GM18508 (cell line): ENCODE results near the gene CDK11A.
"Not testable (repeated sequence)": the region's sequence is repeated elsewhere in the genome, so short reads cannot be mapped to it uniquely, and the experiment has no call there.

Experiments
- ATAC-seq: cut with Tn5 transposase; IDR thresholded peaks from one replicate; pipeline ENCODE4 v1.9.1; 2021; ENCODE audit warnings: moderate number of reproducible peaks; ENCODE audit not compliant: insufficient read depth, unreplicated experiment

The CDK11A gene

GRCh38 chr1:1728308-1729005 lies 4.3 kb upstream of the CDK11A start:
- ATAC-seq, result not testable (repeated sequence)

GRCh38 chr1:1727131-1727651 lies 3.0 kb upstream of the CDK11A start:
- not testable (repeated sequence) for ATAC-seq

- ATAC-seq, result not testable (repeated sequence)
These were observed 1.9 kb upstream of the CDK11A start for GRCh38 chr1:1726088-1726487.

DNA sequence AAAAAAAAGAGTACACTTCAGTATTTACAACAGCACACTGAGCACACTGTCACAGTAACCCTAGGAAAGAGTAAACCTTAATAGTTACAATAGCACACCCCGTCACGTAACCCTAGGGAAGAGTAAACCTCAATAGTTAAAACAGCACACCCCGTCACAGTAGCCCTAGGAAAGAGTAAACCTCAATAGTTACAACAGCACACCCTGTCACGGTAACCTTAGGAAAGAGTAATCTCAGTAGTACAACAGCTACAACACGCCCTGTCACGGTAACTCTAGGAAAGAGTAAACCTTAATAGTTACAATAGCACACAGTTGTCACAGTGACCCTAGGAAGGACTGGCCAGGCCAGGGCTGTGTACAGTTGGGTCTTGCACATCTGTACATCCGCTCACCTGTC lies 3.0 kb downstream of the CDK11A start:
- no peak for ATAC-seq

DNA sequence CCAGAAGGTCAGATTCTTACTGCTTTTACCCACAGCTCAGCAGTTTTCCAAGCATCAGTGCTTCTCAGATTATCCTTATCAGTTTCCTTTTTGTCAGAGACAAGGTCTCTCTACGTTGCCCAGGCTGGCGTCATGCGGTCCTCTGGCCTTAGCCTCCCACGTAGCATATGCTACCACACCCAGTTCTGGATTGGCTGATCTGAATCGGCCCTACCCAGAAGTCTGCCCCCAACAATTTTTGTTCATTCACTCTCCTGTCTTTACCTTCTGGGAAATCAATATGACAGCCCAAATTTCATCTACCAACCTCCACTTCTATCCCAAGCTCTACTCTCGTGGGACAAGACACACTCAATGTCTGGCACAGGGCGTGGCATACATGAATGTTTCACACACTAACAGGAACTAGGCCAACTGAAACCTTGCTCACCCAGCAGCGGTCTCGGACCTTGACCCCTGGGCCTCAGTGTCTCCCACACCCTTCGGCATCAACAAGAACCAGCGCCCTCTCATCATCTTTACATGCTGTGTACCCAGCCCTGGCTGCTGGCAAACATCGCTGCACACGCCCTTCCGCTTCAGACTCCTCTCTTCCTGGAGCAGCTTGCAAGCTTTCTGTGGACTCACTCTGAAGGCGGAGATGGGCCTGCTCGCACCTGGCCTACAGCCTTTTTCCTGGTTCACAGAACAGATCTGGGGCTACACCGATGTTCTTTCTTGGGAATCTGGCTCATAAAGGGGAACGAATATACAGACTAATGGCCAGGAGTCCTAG lies 8.9 kb downstream of the CDK11A start:
- not testable (repeated sequence) for ATAC-seq

DNA sequence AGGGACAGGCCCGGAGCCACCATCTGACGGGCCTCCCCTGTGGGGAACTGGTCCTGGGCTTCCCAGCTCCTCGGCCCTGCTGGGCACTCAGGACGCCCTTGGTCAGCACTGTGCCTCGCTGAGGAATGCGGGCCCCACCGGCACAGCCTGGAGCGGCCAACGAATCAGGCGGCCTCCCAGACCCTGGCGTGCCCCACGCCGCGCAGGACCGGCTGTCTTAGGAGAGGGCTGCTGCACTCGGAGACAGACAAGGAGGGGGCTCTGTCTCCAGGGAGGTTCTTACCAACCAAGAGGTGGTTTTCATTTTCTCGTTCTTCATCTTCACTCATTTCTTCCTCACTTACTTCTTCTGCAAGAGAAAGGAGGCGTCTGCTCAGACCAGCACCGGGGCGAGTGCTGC lies 16.3 kb downstream of the CDK11A start:
- ATAC-seq, result not testable (repeated sequence)

- ATAC-seq, result not testable (repeated sequence)
These were observed 16.9 kb downstream of the CDK11A start for GRCh38 chr1:1707241-1707640.

- ATAC-seq, result not testable (repeated sequence)
These were observed 18.5 kb downstream of the CDK11A start for GRCh38 chr1:1705623-1706022.

GRCh38 chr1:1704284-1704957 lies 19.7 kb downstream of the CDK11A start:
- ATAC-seq, result not testable (repeated sequence)

GRCh38 chr1:1703796-1704195 lies 20.4 kb downstream of the CDK11A start:
- ATAC-seq, result no peak

GRCh38 chr1:1702506-1702905 lies 21.7 kb downstream of the CDK11A start:
- ATAC-seq, result not testable (repeated sequence)

- ATAC-seq, result not testable (repeated sequence)
These were observed 23.6 kb downstream of the CDK11A start for GRCh38 chr1:1700557-1700956.

DNA sequence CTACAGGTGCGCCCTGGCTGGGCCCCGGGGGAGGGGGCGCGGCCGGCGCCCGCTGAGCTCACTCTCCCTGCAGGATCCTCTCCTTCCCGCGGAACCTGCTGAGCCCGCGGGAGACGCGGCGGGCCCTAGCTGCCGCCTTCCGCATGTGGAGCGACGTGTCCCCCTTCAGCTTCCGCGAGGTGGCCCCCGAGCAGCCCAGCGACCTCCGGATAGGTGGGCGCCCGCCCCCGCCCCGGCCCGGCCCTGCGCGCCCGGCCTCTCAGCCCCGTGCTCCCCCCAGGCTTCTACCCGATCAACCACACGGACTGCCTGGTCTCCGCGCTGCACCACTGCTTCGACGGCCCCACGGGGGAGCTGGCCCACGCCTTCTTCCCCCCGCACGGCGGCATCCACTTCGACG lies 24.1 kb downstream of the CDK11A start:
- not testable (repeated sequence) for ATAC-seq

GRCh38 chr1:1699061-1699460 lies 25.1 kb downstream of the CDK11A start:
- ATAC-seq, result not testable (repeated sequence)

DNA sequence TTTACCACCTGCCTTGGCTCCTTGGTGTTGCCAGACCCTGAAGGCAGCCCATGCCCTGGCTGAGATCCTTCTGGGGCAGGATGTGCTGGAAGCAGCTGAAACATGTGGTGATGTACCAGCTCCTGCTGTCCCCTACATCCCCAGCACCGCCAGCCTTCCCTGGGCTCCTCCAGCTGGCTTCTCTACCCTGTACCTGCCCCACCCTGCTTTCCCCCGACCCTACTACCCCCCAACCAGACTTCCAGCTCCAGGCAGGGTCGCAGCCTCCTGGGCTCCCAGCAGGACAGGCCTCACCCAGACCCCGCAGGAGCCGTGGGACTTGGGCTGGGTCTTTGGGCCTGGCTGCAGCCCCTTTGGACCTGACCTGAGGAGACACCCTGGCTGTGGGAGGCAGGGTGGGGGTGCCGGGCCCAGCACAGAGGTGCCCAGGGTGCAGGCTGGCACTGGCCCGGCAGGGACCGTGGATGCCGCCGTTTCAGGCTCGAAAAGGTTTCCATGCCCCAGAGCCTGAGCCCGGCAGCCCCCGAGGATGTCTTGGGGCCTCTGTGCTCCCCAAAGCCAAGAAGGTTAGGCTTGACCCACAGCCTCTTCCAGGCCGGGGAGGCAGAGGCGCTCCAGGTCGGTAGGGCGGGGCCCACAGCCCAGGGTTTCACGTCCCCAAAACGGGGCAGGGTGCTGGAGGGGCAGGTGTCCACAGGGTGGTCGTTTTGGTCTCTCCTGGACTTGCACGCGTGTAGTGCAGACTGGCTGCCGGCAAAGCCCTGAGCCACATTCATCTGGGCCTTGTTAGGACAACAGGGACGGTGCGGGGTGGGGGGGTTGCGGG lies 26.6 kb downstream of the CDK11A start:
- ATAC-seq, result not testable (repeated sequence)

DNA sequence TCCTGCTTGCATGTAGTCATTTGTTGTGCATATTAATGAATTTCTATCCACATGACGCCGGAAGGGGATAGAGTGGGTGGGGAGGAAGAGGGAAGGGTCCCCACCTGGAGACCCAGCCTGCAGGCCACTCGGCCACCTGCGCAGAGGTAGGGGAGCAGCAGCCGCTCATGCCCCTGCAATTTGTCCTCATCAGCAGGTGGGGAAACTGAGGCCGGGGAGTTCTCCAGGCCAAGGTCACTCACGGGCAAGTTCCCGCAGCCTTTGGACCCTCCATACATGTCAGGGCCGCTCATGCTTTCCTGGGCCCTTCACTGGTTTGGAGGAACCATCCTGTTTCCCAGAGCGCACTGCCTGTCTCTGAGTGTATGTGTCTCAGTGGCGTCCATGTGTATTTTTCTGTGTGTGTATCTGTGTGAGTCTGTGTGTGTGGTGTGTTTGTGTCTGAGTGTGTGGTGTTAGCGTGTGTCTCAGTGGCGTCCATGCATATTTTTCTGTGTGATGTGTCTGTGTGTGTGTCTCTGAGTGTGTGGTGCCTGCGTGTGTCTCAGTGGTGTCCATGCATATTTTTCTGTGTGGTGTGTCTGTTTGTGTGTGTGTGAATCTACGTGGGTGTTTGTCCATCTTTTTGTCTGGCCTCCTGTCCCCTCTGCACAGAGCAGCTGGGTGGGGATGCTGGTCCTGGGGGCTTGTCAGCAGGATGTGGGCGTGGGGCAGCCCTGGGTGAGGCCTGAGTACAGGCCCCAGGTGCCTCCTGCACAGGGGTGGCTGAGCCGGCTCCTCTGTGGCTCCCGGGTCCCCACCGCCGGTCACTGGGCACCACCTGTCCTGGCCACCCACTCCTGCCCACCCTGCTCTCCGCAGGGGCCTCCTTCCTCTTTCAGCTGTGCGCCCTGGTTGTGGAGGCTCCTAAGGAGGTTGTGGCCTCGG lies 27.5 kb downstream of the CDK11A start:
- ATAC-seq, result not testable (repeated sequence)

GRCh38 chr1:1692714-1693647 lies 31.2 kb downstream of the CDK11A start, which contains the start of gene SLC35E2B:
Gene SLC35E2B (minus strand): TSS chr1:1692795. CDS start chr1:1676699, 16,096 bp downstream.
- ATAC-seq, result peak; percentile 63

- ATAC-seq, result not testable (repeated sequence)
These were observed 31.8 kb downstream of the CDK11A start for GRCh38 chr1:1692324-1692713.
